Measurements from ENCODE around the gene STH. TPM values are rescaled to one million over a fixed set of nuclear protein-coding genes. Genes with fewer than 3 reads are reported as not detected.

Gene STH
- total and polyA plus RNA-seq, 12 donors, result not detected

- TF ChIP-seq CTCF (IDR thresholded peaks at IDR 0.05), result no peak
- TF ChIP-seq POLR2A (IDR thresholded peaks at IDR 0.05), result no peak
- H3K27me3 ChIP-seq, result no peaks in the 10 kb centered on the region
- intact Hi-C loops (cut with DNase I), result no loop called here
- no peaks in the 10 kb centered on the region for H3K9me3 ChIP-seq (replicated peaks in 1 of 3)
- H3K27ac ChIP-seq, result no peak overlapping the region
- WGBS, 4 donors, result 84 to 95% (median 87%) methylated on average over 4 of the region's 4 CpGs
- H3K4me3 ChIP-seq, result no peak overlapping the region
- DNase-seq, result no peak
- H3K36me3 ChIP-seq (replicated peaks in 1 of 2), result no peaks in the 10 kb centered on the region
- H3K4me1 ChIP-seq (replicated peaks in 1 of 2), result no peaks in the 10 kb centered on the region
Measured at GRCh38 chr17:45964634-45965033, 34.4 kb upstream of the STH start.

GRCh38 chr17:45965812-45966211, 33.2 kb upstream of the STH start:
- H3K4me1 ChIP-seq (replicated peaks in 1 of 2), result no peaks in the 10 kb centered on the region
- WGBS, 4 donors, result 61 to 75% (median 65%) methylated on average over 4 of the region's 4 CpGs
- DNase-seq, result no peak
- intact Hi-C loops (cut with DNase I), result no loop called here
- no peaks in the 10 kb centered on the region for H3K36me3 ChIP-seq (replicated peaks in 1 of 2)
- no peak overlapping the region for H3K27ac ChIP-seq
- no peaks in the 10 kb centered on the region for H3K27me3 ChIP-seq
- no peak overlapping the region for H3K4me3 ChIP-seq
- no peaks in the 10 kb centered on the region for H3K9me3 ChIP-seq (replicated peaks in 1 of 3)
- TF ChIP-seq CTCF (IDR thresholded peaks at IDR 0.05), result no peak
- TF ChIP-seq POLR2A (IDR thresholded peaks at IDR 0.05), result no peak

DNA sequence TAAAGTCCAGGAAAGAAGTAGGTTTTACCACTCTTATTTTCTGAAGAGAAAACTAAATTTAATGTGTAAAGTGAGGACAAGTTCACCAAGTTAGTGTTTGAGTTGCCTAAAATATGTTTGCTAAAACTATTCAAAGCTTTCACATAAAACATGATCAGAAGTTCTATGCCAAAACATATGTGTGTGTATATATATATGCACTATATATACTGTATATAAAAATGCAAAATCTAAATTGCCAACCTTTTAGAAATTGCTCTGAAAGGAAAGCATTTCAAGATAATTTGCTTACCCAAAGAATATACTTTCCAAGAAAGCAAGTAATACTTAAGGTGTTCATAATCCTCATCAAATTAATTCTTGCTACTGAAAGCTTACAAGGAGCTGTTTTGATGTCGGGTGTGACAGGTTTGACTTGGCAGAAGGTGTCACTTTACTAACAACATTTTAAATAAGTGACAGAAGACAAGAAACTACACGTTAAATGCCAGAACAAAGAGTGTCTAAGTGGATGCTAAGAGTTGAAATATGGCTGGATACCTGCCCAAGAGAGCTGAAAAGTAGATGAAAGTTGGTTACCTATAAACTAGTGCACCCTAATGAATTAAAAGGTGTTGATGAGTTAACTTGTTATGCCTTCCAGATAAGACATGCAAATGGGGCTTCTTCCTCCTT, 32.3 kb upstream of the STH start:
- Histone ChIP-seq H3K4me1 (replicated peaks in 1 of 2) (no peaks in the 10 kb centered on the region), H3K27ac (no peak overlapping the region), H3K9me3 (replicated peaks in 1 of 3) (no peaks in the 10 kb centered on the region), H3K4me3 (no peak overlapping the region), H3K27me3 (no peaks in the 10 kb centered on the region), H3K36me3 (replicated peaks in 1 of 2) (no peaks in the 10 kb centered on the region)
- TF ChIP-seq POLR2A (IDR thresholded peaks at IDR 0.05) (no peak), CTCF (IDR thresholded peaks at IDR 0.05) (no peak)
- intact Hi-C loops (cut with DNase I), result no loop called here
- WGBS, 4 donors, result 53 to 65% (median 57%) methylated on average over 2 of the region's 2 CpGs
- no peak for DNase-seq

GRCh38 chr17:45967378-45967777, 31.7 kb upstream of the STH start:
- no peaks in the 10 kb centered on the region for H3K9me3 ChIP-seq (replicated peaks in 1 of 3)
- H3K36me3 ChIP-seq (replicated peaks in 1 of 2), result no peaks in the 10 kb centered on the region
- DNase-seq, result no peak
- intact Hi-C loops (cut with DNase I), result no loop called here
- TF ChIP-seq POLR2A (IDR thresholded peaks at IDR 0.05), result no peak
- no peak for TF ChIP-seq CTCF (IDR thresholded peaks at IDR 0.05)
- 84 to 87% (median 86%) methylated on average over 5 of the region's 5 CpGs for WGBS, 4 donors
- no peaks in the 10 kb centered on the region for H3K4me1 ChIP-seq (replicated peaks in 1 of 2)
- H3K4me3 ChIP-seq, result no peak overlapping the region
- no peak overlapping the region for H3K27ac ChIP-seq
- no peaks in the 10 kb centered on the region for H3K27me3 ChIP-seq

Measured in adrenal gland (tissue), 12 donors.